Erythroblast (primary cell): ENCODE results near the gene MSANTD1.

Experiments
- GATA1 ChIP-seq: IDR thresholded peaks from 2 replicates; pipeline ENCODE4 v1.6.1; 2011; ENCODE audit warnings: low read depth, mild to moderate bottlenecking, control low read depth, low read length, moderate library complexity
- POLR2A ChIP-seq: IDR thresholded peaks from 2 replicates; pipeline ENCODE4 v1.6.1; 2011; ENCODE audit warnings: mild to moderate bottlenecking, low read length

DNA sequence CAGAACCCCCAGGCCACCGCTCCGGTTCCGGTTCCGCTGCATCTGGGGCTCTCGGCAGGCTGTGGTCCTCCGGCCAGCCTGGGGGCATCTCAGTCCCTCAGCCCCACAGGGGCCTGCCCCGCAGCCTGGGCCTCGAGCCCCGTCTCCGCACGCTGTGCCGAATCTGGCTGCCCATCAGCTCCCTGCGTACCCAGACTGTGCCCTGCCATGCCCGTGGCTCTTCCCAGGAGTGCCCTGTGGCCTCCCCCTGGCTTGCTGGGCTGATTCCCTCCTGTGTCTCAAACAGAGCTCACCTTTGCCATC is 830 bp upstream of the MSANTD1 start:
- TF ChIP-seq POLR2A: no peak
- no peak for TF ChIP-seq GATA1
